ENCODE results near the gene MAN2C1.
A peak's percentile ranks its signal among the peaks of the same experiment; 100 is the strongest.
"Not testable (repeated sequence)": the region's sequence is repeated elsewhere in the genome, so short reads cannot be mapped to it uniquely, and the experiment has no call there.

Gene MAN2C1

DNA sequence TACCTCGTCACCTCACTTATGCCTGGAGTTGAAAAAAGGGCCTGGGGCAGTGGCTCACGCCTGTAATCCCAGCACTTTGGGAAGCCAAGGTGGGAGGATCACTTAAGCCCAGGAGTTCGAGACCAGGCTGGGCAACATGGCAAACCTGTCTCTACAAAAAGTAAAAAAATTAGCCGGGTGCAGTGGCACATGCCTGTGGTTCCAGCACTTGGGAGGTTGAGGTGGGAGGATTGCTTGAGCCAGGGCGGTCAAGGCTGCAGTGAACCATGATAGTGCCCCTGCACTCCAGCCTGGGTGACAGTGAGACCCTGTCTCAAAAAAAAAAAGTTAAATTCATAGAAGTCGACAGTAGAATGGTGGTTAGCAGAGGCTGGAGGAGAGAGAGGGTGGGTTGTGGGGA, 26.2 kb downstream of the MAN2C1 start:
- DNase-seq, result no peak

GRCh38 chr15:75339531-75340240, 28.7 kb downstream of the MAN2C1 start:
- no peak for DNase-seq

- no peak for DNase-seq
These were observed 29.7 kb downstream of the MAN2C1 start for GRCh38 chr15:75338661-75339240.

GRCh38 chr15:75335705-75336355, 32.6 kb downstream of the MAN2C1 start, which contains the start of gene COMMD4:
TSS of gene COMMD4 (plus strand) at chr15:75336063. CDS start at chr15:75336090, 27 bp downstream.
- peak; percentile 87 for DNase-seq

DNA sequence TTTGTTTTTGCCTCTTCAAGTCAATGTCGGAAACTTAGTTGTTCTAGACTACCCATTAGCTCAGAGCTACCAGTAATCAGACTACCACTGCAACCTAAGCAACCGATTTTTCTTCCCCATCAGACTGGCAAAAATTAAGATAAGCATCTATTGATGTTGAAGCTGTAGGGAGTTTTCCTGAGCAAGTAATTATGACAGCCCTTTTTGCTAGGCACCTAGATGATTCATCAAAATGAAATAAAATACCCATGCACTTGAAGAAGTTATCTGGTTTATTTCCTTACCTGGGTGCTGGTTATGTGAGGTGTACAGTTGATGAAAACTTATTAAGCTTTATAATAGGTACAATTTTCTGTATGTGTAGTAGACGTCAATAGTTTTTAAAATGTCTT, 33.1 kb downstream of the MAN2C1 start:
- no peak for DNase-seq

GRCh38 chr15:75333654-75334419, 34.6 kb downstream of the MAN2C1 start:
- not testable (repeated sequence) for DNase-seq

GRCh38 chr15:75332093-75332492, 36.3 kb downstream of the MAN2C1 start:
- not testable (repeated sequence) for DNase-seq

DNA sequence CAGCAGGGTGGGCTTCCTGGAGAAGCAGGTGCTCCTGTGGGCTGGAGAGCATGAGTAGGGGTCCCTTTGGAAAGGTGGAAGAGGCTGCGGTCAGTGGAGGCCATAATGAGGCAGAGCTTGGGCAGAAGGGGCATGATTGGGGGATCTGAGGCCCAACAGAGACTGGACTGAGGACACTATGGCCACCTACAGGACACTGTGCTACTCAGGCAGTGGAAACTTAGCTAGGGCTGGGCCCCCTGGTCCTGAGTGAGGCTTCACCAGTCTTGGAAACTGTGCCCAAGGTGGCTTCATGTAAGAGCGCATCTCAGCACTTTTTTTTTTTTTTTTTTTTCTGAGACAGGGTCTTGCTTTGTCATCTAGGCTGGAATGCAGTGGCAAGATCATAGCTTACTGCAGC, 38.8 kb downstream of the MAN2C1 start:
- no peak for DNase-seq

- no peak for DNase-seq
These were observed 39.7 kb downstream of the MAN2C1 start for GRCh38 chr15:75328493-75329314.

DNA sequence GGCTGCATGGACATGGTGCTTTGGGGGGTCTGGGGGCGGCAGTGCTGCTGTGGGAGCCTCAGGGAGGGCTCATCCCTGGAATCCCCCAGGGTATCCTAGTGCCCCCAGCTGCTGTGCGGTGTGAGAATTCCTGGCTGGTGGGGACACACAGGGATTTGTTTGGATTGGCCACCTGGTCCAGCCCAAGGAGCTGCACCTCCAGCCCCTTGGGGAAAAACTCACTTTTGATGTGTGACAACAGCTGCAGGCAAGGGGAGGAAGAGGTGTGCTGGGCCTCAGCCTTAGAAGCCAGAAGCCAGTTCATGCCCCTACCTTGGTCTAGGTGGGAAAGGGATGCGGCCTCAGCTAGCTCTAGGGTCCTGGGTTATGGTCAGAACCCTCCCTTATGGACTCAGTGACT, 40.9 kb downstream of the MAN2C1 start:
- DNase-seq, result no peak

DNA sequence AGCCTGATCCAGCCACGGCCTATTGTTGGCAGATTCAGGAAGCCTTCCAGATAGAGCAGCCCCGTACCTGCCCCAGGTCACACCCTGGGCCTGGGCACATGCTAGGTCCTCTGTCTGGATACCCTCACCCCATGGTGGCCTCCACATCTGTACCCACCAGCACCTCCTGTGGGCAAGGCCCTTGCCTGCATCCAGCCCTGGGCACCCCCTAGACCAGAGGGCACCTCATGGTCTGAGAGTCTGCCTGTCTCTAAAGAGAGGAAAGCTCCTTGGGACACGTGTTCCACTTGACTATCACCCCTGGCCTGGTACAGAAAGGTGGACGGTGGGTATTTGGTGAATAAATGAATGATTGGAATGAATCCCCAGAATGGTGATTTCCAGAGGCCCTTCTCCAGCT, 41.4 kb downstream of the MAN2C1 start:
- no peak for DNase-seq

GRCh38 chr15:75325922-75326321, 42.5 kb downstream of the MAN2C1 start:
- no peak for DNase-seq

GRCh38 chr15:75321711-75322110, 46.7 kb downstream of the MAN2C1 start:
- no peak for DNase-seq

GRCh38 chr15:75319231-75319897, 49.0 kb downstream of the MAN2C1 start:
- DNase-seq, result not testable (repeated sequence)

- no peak for DNase-seq
These were observed 53.7 kb downstream of the MAN2C1 start for GRCh38 chr15:75314552-75315290.

- DNase-seq, result no peak
These were observed 55.1 kb downstream of the MAN2C1 start for GRCh38 chr15:75313116-75313845.

DNA sequence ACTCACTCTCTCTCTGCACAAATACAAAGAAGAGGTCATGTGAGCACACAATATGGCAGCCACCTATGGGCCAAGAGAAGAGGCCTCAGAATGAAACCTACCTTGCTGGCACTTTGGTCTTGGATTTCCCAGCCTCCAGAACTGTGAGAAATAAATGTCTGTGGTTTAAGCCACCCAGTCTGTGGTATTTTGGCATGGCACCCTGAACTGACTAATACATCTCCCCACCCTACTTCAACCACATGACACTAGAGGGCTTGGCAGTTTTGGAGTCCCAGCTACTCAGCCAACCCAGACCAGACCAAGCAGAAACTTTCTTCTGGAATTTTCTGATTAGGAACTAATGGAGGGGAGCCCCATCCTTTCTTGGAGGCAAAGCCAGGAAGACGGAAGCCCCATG, 55.9 kb downstream of the MAN2C1 start:
- not testable (repeated sequence) for DNase-seq

- DNase-seq, result no peak
These were observed 58.7 kb downstream of the MAN2C1 start for GRCh38 chr15:75309711-75310110.

DNA sequence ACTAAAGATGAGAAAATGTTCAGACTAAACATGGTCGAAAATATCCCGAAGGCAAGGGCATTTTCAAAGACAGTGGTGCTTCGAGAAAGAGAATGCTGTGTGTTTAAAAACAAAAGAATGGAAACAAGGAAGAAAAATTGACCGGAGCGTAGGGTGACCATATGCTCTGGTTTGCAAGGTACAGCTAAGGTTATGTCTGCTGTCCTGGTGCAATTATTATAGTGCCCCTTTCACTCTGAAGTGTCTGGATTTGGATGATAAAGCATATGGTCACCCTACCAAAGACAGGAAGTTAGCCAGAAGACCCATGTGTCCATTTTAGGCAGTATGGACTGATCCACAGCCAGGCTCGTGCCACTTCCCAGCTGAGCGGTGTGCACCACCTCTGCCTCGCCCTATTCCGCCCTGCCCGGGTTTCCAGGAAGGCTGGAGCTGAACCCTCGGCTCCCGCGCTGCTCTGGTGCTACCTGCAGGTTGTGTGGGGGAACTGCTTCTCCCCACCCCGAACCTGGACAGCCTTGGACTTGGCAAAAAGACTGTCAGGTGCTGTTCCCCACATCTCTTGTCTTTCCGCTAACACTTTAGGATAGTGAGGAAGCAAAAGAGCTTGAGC, 60.5 kb downstream of the MAN2C1 start:
- no peak for DNase-seq

- DNase-seq, result no peak
These were observed 62.2 kb downstream of the MAN2C1 start for GRCh38 chr15:75306188-75306587.

Measured in amniotic stem cell (primary cell).